ENCODE data around the gene ZBTB44.

Gene ZBTB44

DNA sequence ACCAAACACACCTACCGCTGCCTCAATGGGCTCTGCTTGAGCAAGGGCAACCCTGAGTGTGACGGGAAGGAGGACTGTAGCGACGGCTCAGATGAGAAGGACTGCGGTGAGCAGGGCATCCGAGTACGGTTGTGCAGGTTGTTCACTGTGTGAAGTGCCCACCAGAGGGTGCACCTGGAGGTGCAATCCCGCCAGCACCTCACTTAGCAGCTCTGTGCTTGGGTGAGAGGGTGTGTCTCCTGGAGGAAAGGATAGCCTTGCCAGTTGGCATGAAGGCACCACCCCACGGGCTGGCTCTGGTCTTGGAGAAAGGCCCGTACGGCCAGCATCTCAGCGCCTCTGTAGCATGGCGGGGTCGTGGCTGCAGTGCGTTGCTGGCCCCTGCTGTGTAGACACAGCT, 115.8 kb downstream of the ZBTB44 start:
- TF ChIP-seq SIN3A (IDR thresholded peaks at IDR 0.05; ENCODE audit: borderline replicate concordance, insufficient read depth, low read length) (no peak), TAF1 (IDR thresholded peaks at IDR 0.05; ENCODE audit: borderline replicate concordance, insufficient read depth, low read length) (no peak), FOXP2 (optimal IDR thresholded peaks at IDR 0.05; ENCODE audit: borderline replicate concordance, extremely low read depth, extremely low read length, insufficient read depth) (no peak), POLR2AphosphoS5 (IDR thresholded peaks at IDR 0.05; ENCODE audit: low read depth, low read length) (no peak)
- TF ChIP-seq, protein P1, sequence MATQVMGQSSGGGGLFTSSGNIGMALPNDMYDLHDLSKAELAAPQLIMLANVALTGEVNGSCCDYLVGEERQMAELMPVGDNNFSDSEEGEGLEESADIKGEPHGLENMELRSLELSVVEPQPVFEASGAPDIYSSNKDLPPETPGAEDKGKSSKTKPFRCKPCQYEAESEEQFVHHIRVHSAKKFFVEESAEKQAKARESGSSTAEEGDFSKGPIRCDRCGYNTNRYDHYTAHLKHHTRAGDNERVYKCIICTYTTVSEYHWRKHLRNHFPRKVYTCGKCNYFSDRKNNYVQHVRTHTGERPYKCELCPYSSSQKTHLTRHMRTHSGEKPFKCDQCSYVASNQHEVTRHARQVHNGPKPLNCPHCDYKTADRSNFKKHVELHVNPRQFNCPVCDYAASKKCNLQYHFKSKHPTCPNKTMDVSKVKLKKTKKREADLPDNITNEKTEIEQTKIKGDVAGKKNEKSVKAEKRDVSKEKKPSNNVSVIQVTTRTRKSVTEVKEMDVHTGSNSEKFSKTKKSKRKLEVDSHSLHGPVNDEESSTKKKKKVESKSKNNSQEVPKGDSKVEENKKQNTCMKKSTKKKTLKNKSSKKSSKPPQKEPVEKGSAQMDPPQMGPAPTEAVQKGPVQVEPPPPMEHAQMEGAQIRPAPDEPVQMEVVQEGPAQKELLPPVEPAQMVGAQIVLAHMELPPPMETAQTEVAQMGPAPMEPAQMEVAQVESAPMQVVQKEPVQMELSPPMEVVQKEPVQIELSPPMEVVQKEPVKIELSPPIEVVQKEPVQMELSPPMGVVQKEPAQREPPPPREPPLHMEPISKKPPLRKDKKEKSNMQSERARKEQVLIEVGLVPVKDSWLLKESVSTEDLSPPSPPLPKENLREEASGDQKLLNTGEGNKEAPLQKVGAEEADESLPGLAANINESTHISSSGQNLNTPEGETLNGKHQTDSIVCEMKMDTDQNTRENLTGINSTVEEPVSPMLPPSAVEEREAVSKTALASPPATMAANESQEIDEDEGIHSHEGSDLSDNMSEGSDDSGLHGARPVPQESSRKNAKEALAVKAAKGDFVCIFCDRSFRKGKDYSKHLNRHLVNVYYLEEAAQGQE (IDR thresholded peaks at IDR 0.05; ENCODE audit: insufficient read depth in 1 of 2, low read depth in 2 of 2, low read length in 2 of 2) = no peak

DNA sequence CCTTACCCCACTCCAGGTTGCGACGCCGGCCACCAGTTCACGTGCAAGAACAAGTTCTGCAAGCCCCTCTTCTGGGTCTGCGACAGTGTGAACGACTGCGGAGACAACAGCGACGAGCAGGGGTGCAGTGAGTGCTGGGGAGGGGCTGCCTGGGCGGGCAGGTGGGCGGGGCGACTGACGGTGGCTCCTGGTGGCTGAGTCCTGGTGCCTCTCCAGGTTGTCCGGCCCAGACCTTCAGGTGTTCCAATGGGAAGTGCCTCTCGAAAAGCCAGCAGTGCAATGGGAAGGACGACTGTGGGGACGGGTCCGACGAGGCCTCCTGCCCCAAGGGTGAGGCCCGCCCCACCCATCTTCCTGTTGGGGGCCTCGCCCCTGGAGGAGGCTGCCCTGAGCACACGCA, 116.4 kb downstream of the ZBTB44 start:
- TF ChIP-seq POLR2AphosphoS5 (IDR thresholded peaks at IDR 0.05; ENCODE audit: low read depth, low read length) = no peak
- no peak for TF ChIP-seq SIN3A (IDR thresholded peaks at IDR 0.05; ENCODE audit: borderline replicate concordance, insufficient read depth, low read length)
- no peak for TF ChIP-seq FOXP2 (optimal IDR thresholded peaks at IDR 0.05; ENCODE audit: borderline replicate concordance, extremely low read depth, extremely low read length, insufficient read depth)

DNA sequence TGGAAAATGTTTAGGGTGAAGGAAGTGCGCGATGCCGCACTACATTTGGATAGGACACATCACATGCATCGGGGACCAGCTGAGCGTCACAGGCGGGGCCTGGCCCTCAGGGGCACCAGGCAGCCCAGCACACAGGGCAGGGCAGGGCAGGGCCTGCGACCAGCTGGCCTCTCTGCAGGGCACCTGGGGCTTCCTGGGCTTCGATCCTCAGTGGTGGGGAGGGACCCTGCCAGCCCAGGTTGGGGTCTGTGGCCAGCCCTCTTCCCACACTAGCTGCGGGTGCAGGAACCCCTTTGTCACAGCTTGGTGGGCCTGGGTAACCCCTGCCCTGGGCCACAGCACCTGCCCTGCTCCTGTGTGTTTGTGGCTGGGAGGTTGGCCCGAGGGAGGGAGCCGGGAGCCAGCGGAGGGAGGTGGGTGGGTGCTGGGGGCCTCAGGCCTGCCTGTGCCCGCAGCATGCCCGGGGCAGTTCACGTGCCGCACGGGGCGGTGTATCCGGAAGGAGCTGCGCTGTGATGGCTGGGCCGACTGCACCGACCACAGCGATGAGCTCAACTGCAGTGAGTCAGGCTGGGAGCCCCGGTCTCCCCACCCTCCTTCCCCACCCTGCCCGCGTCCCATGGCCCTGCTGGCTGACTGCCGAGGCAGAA, 117.2 kb downstream of the ZBTB44 start:
- TF ChIP-seq FOXP2 (optimal IDR thresholded peaks at IDR 0.05; ENCODE audit: borderline replicate concordance, extremely low read depth, extremely low read length, insufficient read depth) = no peak
- no peak for TF ChIP-seq POLR2AphosphoS5 (IDR thresholded peaks at IDR 0.05; ENCODE audit: low read depth, low read length)
- no peak for TF ChIP-seq TAF1 (IDR thresholded peaks at IDR 0.05; ENCODE audit: borderline replicate concordance, insufficient read depth, low read length)
- TF ChIP-seq SIN3A (IDR thresholded peaks at IDR 0.05; ENCODE audit: borderline replicate concordance, insufficient read depth, low read length) = no peak
- TF ChIP-seq, protein P1 (IDR thresholded peaks at IDR 0.05; ENCODE audit: insufficient read depth in 1 of 2, low read depth in 2 of 2, low read length in 2 of 2) = no peak

DNA sequence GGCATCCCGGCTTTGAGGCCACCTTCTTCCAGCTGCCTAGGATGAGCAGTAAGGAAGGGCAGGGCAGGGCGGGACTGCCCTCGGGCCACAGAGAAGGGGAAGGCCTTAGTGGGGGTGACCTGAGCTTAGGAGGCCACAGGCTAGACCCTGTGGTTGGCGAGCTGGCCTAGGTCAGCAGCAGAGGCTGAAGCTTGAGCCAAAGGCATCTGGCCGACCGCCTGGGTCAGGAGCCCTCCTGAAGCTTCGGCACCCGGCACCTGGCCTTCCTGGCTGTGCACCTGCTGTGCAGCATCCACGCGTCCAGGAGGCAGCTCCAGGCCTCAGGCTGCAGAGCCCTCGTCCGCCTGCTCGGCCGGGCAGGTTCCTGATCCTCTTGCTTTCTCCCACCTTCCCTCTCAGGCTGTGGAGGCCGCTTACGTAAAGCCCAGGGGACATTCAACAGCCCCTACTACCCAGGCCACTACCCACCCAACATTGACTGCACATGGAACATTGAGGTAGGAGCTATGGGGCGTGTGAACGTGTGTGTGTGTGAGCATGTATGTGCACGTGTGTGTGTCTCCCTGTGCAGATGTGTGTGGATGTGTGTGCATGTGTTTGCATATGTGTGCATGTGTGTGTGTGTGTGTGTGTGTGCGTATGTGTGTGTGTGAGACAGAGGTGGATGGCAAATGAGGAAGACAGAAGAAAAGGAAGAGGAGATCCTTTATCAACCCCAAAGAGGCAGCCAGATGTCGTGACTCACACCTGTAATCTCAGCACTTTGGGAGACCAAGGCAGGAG, 120.3 kb downstream of the ZBTB44 start:
- TF ChIP-seq FOXP2 (optimal IDR thresholded peaks at IDR 0.05; ENCODE audit: borderline replicate concordance, extremely low read depth, extremely low read length, insufficient read depth) = no peak
- TF ChIP-seq, protein P1 (IDR thresholded peaks at IDR 0.05; ENCODE audit: insufficient read depth in 1 of 2, low read depth in 2 of 2, low read length in 2 of 2) = no peak
- no peak for TF ChIP-seq TAF1 (IDR thresholded peaks at IDR 0.05; ENCODE audit: borderline replicate concordance, insufficient read depth, low read length)
- TF ChIP-seq SIN3A (IDR thresholded peaks at IDR 0.05; ENCODE audit: borderline replicate concordance, insufficient read depth, low read length) = no peak
- no peak for TF ChIP-seq POLR2AphosphoS5 (IDR thresholded peaks at IDR 0.05; ENCODE audit: low read depth, low read length)

DNA sequence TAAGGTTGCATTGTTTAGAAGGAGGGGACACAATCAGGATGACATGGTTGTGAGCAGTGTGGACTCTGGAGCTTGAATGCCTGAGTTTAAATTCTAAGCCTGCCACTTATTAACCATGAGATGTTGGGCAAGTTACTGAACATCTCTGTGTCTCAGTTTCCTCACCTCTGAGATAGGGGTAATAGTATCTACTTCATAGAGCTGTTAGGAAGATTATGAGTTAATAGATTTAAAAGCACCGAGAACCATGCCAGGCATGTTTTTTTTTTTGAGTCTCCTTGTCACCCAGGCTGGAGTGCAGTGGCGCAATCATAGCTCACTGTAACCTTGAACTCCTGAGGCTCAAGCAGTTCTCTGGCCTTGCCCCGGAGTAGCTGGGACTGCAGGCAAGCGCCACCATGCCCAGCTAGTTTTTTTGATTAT, 121.9 kb downstream of the ZBTB44 start:
- TF ChIP-seq FOXP2 (optimal IDR thresholded peaks at IDR 0.05; ENCODE audit: borderline replicate concordance, extremely low read depth, extremely low read length, insufficient read depth) (no peak), TAF1 (IDR thresholded peaks at IDR 0.05; ENCODE audit: borderline replicate concordance, insufficient read depth, low read length) (no peak), POLR2AphosphoS5 (IDR thresholded peaks at IDR 0.05; ENCODE audit: low read depth, low read length) (no peak), SIN3A (IDR thresholded peaks at IDR 0.05; ENCODE audit: borderline replicate concordance, insufficient read depth, low read length) (no peak)
- TF ChIP-seq, protein P1 (IDR thresholded peaks at IDR 0.05; ENCODE audit: insufficient read depth in 1 of 2, low read depth in 2 of 2, low read length in 2 of 2) = no peak

All from PFSK-1 (cell line).